H1 (cell line): ENCODE measurements around the gene LAYN. TPM values are rescaled to one million over a fixed set of nuclear protein-coding genes. Genes with fewer than 3 reads are reported as not detected.

Experiments
- CHD1 ChIP-seq: IDR thresholded peaks from 2 replicates; pipeline ENCODE4 v1.6.1; 2012; ENCODE audit warnings: low read depth, low read length, improper control_type of control experiment
- FOSL1 ChIP-seq: IDR thresholded peaks from 2 replicates; pipeline ENCODE4 v1.6.1; 2011; ENCODE audit warnings: mild to moderate bottlenecking, low read depth, low read length, moderate library complexity; ENCODE audit not compliant: insufficient read depth
- PHF8 ChIP-seq: fragments of 200-600 bp; sonication (generic); conservative IDR thresholded peaks from 2 replicates; pipeline ENCODE4 v1.7.1; 2012; ENCODE audit warnings: low read depth, mild to moderate bottlenecking, inconsistent platforms, low read length, moderate library complexity
- TEAD4 ChIP-seq: IDR thresholded peaks from 2 replicates; pipeline ENCODE4 v1.6.1; 2012; ENCODE audit warnings: low read depth, low read length, inconsistent platforms, mixed read lengths
- ZNF274 ChIP-seq: IDR thresholded peaks from 2 replicates; pipeline ENCODE4 v1.7.0; 2012; ENCODE audit warnings: low read length, borderline replicate concordance; ENCODE audit errors: extremely low read depth
- polyA plus RNA-seq, 7 experiments: library from polyadenylated mRNA; depleted of rRNA in 3 of 7; stranded (reverse) in 5 of 7; unstranded in 2 of 7; fragments of >200 nt in 5 of 7; fragments of 200-250 nt in 2 of 7; gene quantifications; 1 replicate in 5 of 7; 2 replicates in 1 of 7; 4 replicates in 1 of 7; pipeline versions ENCODE4 v1.2.1 to v1.2.3, GENCODE V29; 2011 to 2013; ENCODE audit warnings: missing spikeins in 2 of 7, mixed read lengths in 2 of 7
- total RNA-seq: library from RNA; stranded (reverse); fragmentation: NEBNext Ultra II Directional; extraction: Animal tissue kit (Norgen Biotek cat#: 25700); gene quantifications from 2 replicates; pipeline ENCODE4 v1.2.1, GENCODE V29; 2021

The LAYN gene
- total and polyA plus RNA-seq, 2 of the 8 experiments (the other 6 are each of a cell fraction or from before 2014, with no cell fraction given) = 4.2 to 9.3 TPM

GRCh38 chr11:111571829-111572501, 31.4 kb downstream of the LAYN start (continued):
- TF ChIP-seq PHF8 (no peak), TEAD4 (no peak), FOSL1 (no peak), CHD1 (no peak), ZNF274 (no peak)
